K562 (cell line): Measurements from ENCODE around the gene ZSCAN2. TPM values are rescaled to one million over a fixed set of nuclear protein-coding genes. Genes with fewer than 3 reads are reported as not detected.

Experiments used
- ATAC-seq: fragments of 200-7000 bp; cut with Tn5 transposase; 3 replicates; pipeline ENCODE4 v1.9.1; 2020; ENCODE audit warnings: moderate library complexity
- BruUV-seq: library from RNA; stranded (reverse); fragments of 400-500 nt; replicated peaks from 2 replicates; lab custom pipeline; 2021; lab: Mats Ljungman, UMichigan
- CTCF ChIA-PET: fragments of 300-600 bp; formaldehyde crosslinking; extraction: SDS; loops from one replicate; lab custom pipeline; 2021; ENCODE audit warnings: low intra/inter-chr PET ratio; lab: Yijun Ruan, JAX
- POLR2A ChIA-PET: fragments of 300-600, 350-650 bp; sonication (Branson Sonifier 250); formaldehyde crosslinking; extraction: SDS; loops from one replicate; lab custom pipeline; 2021; ENCODE audit warnings: antibody characterized with exemption, inconsistent platforms; lab: Yijun Ruan, JAX
- DNase-seq, 4 experiments: peaks; one replicate each; pipeline versions ENCODE4 v3.0.0 to v3.0.0-alpha.2; 2011 to 2018; ENCODE audit warnings: low spot score in 3 of 4, mixed read lengths in 3 of 4; ENCODE audit errors: extremely low read depth in 1 of 4
- FAIRE-seq: peaks from 2 replicates; lab custom pipeline; 2011; peaks lifted over from hg19 to GRCh38; lab: Jason Lieb, UNC
- H2AFZ ChIP-seq: 2 replicates; pipeline ENCODE4 v1.6.0; 2011; ENCODE audit warnings: low read depth, low read length, control low read depth, inconsistent platforms
- H3K27ac ChIP-seq: fragments of 200-600 bp; 3 replicates; pipeline ENCODE4 v1.8.0; 2011; ENCODE audit warnings: low read depth, mild to moderate bottlenecking, control low read depth, inconsistent platforms, low read length, moderate library complexity, mixed read lengths; ENCODE audit errors: extremely low read depth
- H3K27me3 ChIP-seq, 2 experiments: fragments of 300-600 bp in 1 of 2; 2 replicates in 1 of 2; 3 replicates in 1 of 2; pipeline versions ENCODE4 v1.6.0 to v1.8.0; 2011; ENCODE audit warnings: inconsistent platforms in 2 of 2, low read length in 2 of 2, mild to moderate bottlenecking in 1 of 2, mixed read lengths in 1 of 2, moderate library complexity in 1 of 2; ENCODE audit not compliant: control insufficient read depth in 2 of 2, insufficient read depth in 2 of 2
- H3K36me3 ChIP-seq: fragments of 300-600 bp; 3 replicates; pipeline ENCODE4 v1.8.0; 2011; ENCODE audit warnings: mild to moderate bottlenecking, low read length, inconsistent platforms; ENCODE audit not compliant: control insufficient read depth, insufficient read depth
- H3K4me1 ChIP-seq, 2 experiments: fragments of 200-600 bp in 1 of 2; replicated peaks in 1 of 2; 2 replicates in 1 of 2; 3 replicates in 1 of 2; pipeline versions ENCODE4 v1.5.1 to v1.8.0; 2011; ENCODE audit warnings: inconsistent platforms in 2 of 2, low read length in 2 of 2, mild to moderate bottlenecking in 1 of 2, mixed read lengths in 1 of 2, moderate library complexity in 1 of 2; ENCODE audit not compliant: control insufficient read depth in 2 of 2, insufficient read depth in 2 of 2
- H3K4me2 ChIP-seq: 2 replicates; pipeline ENCODE4 v1.6.1; 2011; ENCODE audit warnings: low read length, control low read depth, inconsistent platforms, mixed read lengths; ENCODE audit not compliant: insufficient read depth
- H3K4me3 ChIP-seq: fragments of 200-600 bp; sonication (generic), shearing (Covaris generic); 2 replicates; pipeline ENCODE4 v1.5.1; 2016; ENCODE audit warnings: control low read depth, inconsistent platforms
- H3K79me2 ChIP-seq: fragments of 200-600 bp; 3 replicates; pipeline ENCODE4 v1.8.0; 2011; ENCODE audit warnings: low read length, inconsistent platforms; ENCODE audit not compliant: control insufficient read depth, insufficient read depth
- H3K9ac ChIP-seq, 2 experiments: 2 replicates each; pipeline versions ENCODE4 v1.6.0 to v1.6.1; 2011; ENCODE audit warnings: low read depth in 2 of 2, low read length in 2 of 2, control low read depth in 1 of 2, inconsistent platforms in 1 of 2, mild to moderate bottlenecking in 1 of 2, mixed read lengths in 1 of 2; ENCODE audit not compliant: insufficient read depth in 1 of 2
- H3K9me1 ChIP-seq: one replicate; pipeline ENCODE4 v1.6.0; 2011; ENCODE audit warnings: inconsistent platforms, mild to moderate bottlenecking, low read length, moderate library complexity; ENCODE audit not compliant: control insufficient read depth, insufficient read depth
- H3K9me3 ChIP-seq: replicated peaks from 2 replicates; pipeline ENCODE4 v1.5.1; 2011; ENCODE audit warnings: low read depth, low read length, inconsistent platforms; ENCODE audit not compliant: control insufficient read depth, insufficient read depth
- H4K20me1 ChIP-seq: replicated peaks from 2 replicates; pipeline ENCODE4 v1.6.1; 2011; ENCODE audit warnings: low read length, inconsistent platforms, mixed read lengths; ENCODE audit not compliant: control insufficient read depth, insufficient read depth
- KLF6 ChIP-seq: fragments of 250-450 bp; sonication (Bioruptor Pico); IDR thresholded peaks from 2 replicates; pipeline ENCODE4 v1.4.0; 2020; ENCODE audit warnings: mild to moderate bottlenecking, moderate library complexity, borderline replicate concordance
- POLR2H ChIP-seq: IDR thresholded peaks from 2 replicates; pipeline ENCODE4 v1.6.1; 2016; ENCODE audit warnings: missing genetic modification characterization, low read depth, mild to moderate bottlenecking, control low read depth, missing compliant biosample characterization, moderate library complexity
- ZFP36 ChIP-seq: fragments of 150-350 bp; IDR thresholded peaks from 2 replicates; pipeline ENCODE4 v1.6.1; 2018; ENCODE audit warnings: low read length, low read depth; ENCODE audit not compliant: partially characterized antibody
- ZNF830 ChIP-seq: fragments of 250-450 bp; sonication (Bioruptor Pico); IDR thresholded peaks from 2 replicates; pipeline ENCODE4 v1.5.0; 2021; ENCODE audit warnings: mild to moderate bottlenecking
- WGBS: fragments of 100-300 bp; shearing (Covaris generic); methylation state at CpG from one replicate; pipeline ENCODE4 v1.1.6; 2016; ENCODE audit warnings: low coverage, mixed read lengths; ENCODE audit not compliant: insufficient coverage; ENCODE audit errors: missing lambda C conversion rate; 5-methylcytosine and 5-hydroxymethylcytosine counted together
- in situ Hi-C: fragments of 300-500 bp; cut with MboI; formaldehyde crosslinking; loops from 4 replicates; pipeline ENCODE4 v1.15.0; 2018; ENCODE audit warnings: inconsistent platforms, mixed read lengths
- intact Hi-C: fragments of 100-400 bp; cut with micrococcal nuclease; formaldehyde crosslinking; loops from 2 replicates; pipeline ENCODE4 v1.14.2; 2022
- polyA plus RNA-seq, 8 experiments: library from polyadenylated mRNA; depleted of rRNA in 4 of 8; stranded (reverse) in 5 of 8; unstranded in 3 of 8; fragments of >200 nt; fragmentation: Nextera tagmentation in 2 of 8; fragmentation: Illumina TruSeq in 1 of 8; extraction: Ambion mirVana in 2 of 8; extraction: Trizol in 1 of 8; gene quantifications; 2 replicates each; pipeline versions ENCODE4 v1.2.1 to v1.2.3, GENCODE V29; 2011 to 2014; ENCODE audit warnings: inconsistent platforms in 1 of 8, missing spikeins in 1 of 8
- total RNA-seq, 7 experiments: library from RNA; depleted of rRNA in 6 of 7; stranded (reverse); fragments of >200 nt in 6 of 7; fragmentation: Illumina TruSeq in 2 of 7; extraction: Trizol in 2 of 7; gene quantifications; 2 replicates each; pipeline versions ENCODE4 v1.2.1 to v1.2.3, GENCODE V29; 2011 to 2021; ENCODE audit warnings: low replicate concordance in 1 of 7

The ZSCAN2 gene
- total and polyA plus RNA-seq, 9 of the 15 experiments (the other 6 are each of a cell fraction or from before 2014, with no cell fraction given) = 1.7 to 14.2 (median 6.6) TPM

- no peaks in the 10 kb centered on the region for H3K9me1 ChIP-seq
- H3K27me3 ChIP-seq = no peaks in the 10 kb centered on the region
- ChIA-PET CTCF (interaction anchor here (1.6 kb wide), 1 partner anchor 225 kb away, joined by 4 read pairs; no protein-coding TSS in a partner anchor), POLR2A (no interaction called here)
- no peak overlapping the region for H3K9ac ChIP-seq
- TF ChIP-seq ZNF830 (CRISPR knock-in tag) (no peak), ZFP36 (peak; percentile 10)
- intact Hi-C loops (loop anchor here (5.0 kb wide), 2 partner anchors 152 to 332 kb away; partner anchors contain the start of gene ZNF592), in situ Hi-C loops (loop anchor here (25.0 kb wide), 1 partner anchor 292 kb away; the partner anchor contains the start of gene SLC28A1)
- FAIRE-seq (no peak), ATAC-seq (no peak), DNase-seq (no peak)
- BruUV-seq = no TSS peak
- H3K79me2 ChIP-seq = no peaks in the 10 kb centered on the region
- no peak overlapping the region for H3K27ac ChIP-seq
- H3K4me2 ChIP-seq = no peak overlapping the region
- H3K36me3 ChIP-seq = no peaks in the 10 kb centered on the region
- no peaks in the 10 kb centered on the region for H4K20me1 ChIP-seq
- peaks cover 4 to 16% of the 10 kb centered on the region in 2 experiments for H3K4me1 ChIP-seq
- WGBS = 75% methylated on average over 1 of the region's 2 CpGs
- no peak overlapping the region for H2AFZ ChIP-seq
- no peak overlapping the region for H3K4me3 ChIP-seq
- H3K9me3 ChIP-seq = no peaks in the 10 kb centered on the region
Observed at GRCh38 chr15:84595660-84596059, 5.1 kb upstream of the ZSCAN2 start.

- Histone ChIP-seq H3K9me1 (no peaks in the 10 kb centered on the region), H3K36me3 (no peaks in the 10 kb centered on the region), H3K9me3 (no peaks in the 10 kb centered on the region), H3K79me2 (peaks cover 4% of the 10 kb centered on the region; the same call in 1 of the 3 replicates), H3K4me2 (no peak overlapping the region), H3K4me3 (no peak overlapping the region), H3K9ac (no peak overlapping the region), H3K27ac (no peak overlapping the region), H3K27me3 (no peaks in the 10 kb centered on the region), H4K20me1 (no peaks in the 10 kb centered on the region), H2AFZ (no peak overlapping the region), H3K4me1 (peaks cover 13 to 16% of the 10 kb centered on the region in 2 experiments)
- POLR2A ChIA-PET = no interaction called here
- WGBS = 40% methylated on average over 3 of the region's 3 CpGs
- in situ Hi-C loops (loop anchor here (25.0 kb wide), 1 partner anchor 290 kb away; the partner anchor contains the start of gene SLC28A1), intact Hi-C loops (loop anchor here (5.0 kb wide), 2 partner anchors 150 to 330 kb away; partner anchors contain the start of gene ZNF592)
- 0 out of 2 replicates have a peak, but pooled peaks have one; percentile 29 for TF ChIP-seq KLF6 (CRISPR knock-in tag)
- TF ChIP-seq POLR2H (tag) = no peak
- no peak for DNase-seq
- no peak for ATAC-seq
- BruUV-seq = no TSS peak
- CTCF ChIA-PET = no interaction called here
- FAIRE-seq = no peak
Observed at GRCh38 chr15:84597296-84597695, 3.5 kb upstream of the ZSCAN2 start.
